Fibroblast of mammary gland (primary cell): Measurements from ENCODE around the gene ANKS4B.

ENCODE experiments used
- DNase-seq: peaks from one replicate; pipeline ENCODE4 v3.0.0-alpha.2; 2010; ENCODE audit warnings: low read depth
- H3K4me3 ChIP-seq: 2 replicates; pipeline ENCODE4 v1.5.1; 2011; ENCODE audit warnings: low read depth, mild to moderate bottlenecking, low read length, moderate library complexity; ENCODE audit not compliant: control insufficient read depth
- CTCF ChIP-seq: conservative IDR thresholded peaks from 2 replicates; pipeline ENCODE4 v1.5.1; 2011; ENCODE audit warnings: low read depth, low read length, inconsistent platforms; ENCODE audit not compliant: control insufficient read depth, insufficient read depth

The ANKS4B gene

DNA sequence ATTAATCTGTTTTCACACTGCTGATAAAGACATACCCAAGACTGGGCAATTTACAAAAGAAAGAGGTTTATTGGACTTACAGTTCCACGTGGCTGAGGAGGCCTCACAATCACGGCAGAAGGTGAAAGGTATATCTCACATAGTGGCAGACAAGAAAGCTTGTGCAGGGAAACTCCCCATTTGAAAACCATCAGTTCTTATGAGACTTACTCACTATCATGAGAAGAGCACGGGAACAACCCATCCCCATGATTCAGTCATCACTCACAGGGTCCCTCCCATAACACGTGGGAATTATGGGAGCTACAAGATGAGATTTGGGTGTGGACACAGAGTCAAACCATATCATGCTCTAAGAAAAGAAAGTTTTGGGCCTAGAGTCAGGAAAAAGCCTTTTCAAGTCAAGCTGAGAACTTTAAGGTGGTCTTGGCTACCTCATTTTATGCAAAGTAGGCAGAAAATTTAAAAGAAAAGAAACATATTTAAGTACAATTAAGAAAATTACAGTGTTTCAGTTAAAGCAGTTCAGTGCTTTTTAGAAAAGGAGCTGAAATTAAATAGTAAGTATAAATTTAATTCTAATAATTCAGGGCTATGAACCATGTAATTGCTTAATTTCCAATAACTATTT is 69.5 kb downstream of the ANKS4B start:
- peak overlapping the region; percentile 70 for H3K4me3 ChIP-seq
- DNase-seq: peak; percentile 98
- TF ChIP-seq CTCF: no peak
